GM23338 (cell line): ENCODE measurements around the gene MYOCOS. TPM values are rescaled to one million over a fixed set of nuclear protein-coding genes. Genes with fewer than 3 reads are reported as not detected.

Experiments used
- ATAC-seq: fragments of 200-7000 bp; cut with Tn5 transposase; 3 replicates; pipeline ENCODE4 v1.9.1; 2020
- DNase-seq: peaks from one replicate; pipeline ENCODE4 v3.0.0-alpha.2; 2015; ENCODE audit warnings: low spot score
- H2AFZ ChIP-seq: fragments of 200-600 bp; sonication (generic); 2 replicates; pipeline ENCODE4 v1.8.0; 2016; ENCODE audit warnings: antibody characterized with exemption, mild to moderate bottlenecking, moderate library complexity
- H3F3A ChIP-seq: fragments of 200-600 bp; sonication (generic); replicated peaks from 2 replicates; pipeline ENCODE4 v1.8.0; 2017; ENCODE audit warnings: antibody characterized with exemption, mixed run types, low read depth
- H3K27ac ChIP-seq: fragments of 200-600 bp; sonication (generic); 2 replicates; pipeline ENCODE4 v1.6.1; 2016; ENCODE audit warnings: low read depth
- H3K27me3 ChIP-seq: fragments of 200-600 bp; sonication (generic); 2 replicates; pipeline ENCODE4 v1.8.0; 2016; ENCODE audit warnings: mild to moderate bottlenecking, mixed run types, moderate library complexity; ENCODE audit not compliant: insufficient read depth
- H3K36me3 ChIP-seq: fragments of 200-600 bp; sonication (generic); 2 replicates; pipeline ENCODE4 v1.8.0; 2016; ENCODE audit warnings: mild to moderate bottlenecking; ENCODE audit not compliant: insufficient read depth
- H3K4me1 ChIP-seq: fragments of 200-600 bp; sonication (generic); 2 replicates; pipeline ENCODE4 v1.8.0; 2016; ENCODE audit warnings: mild to moderate bottlenecking, moderate library complexity; ENCODE audit not compliant: insufficient read depth
- H3K4me2 ChIP-seq: fragments of 200-600 bp; sonication (generic); 2 replicates; pipeline ENCODE4 v1.7.1; 2017; ENCODE audit warnings: mixed run types
- H3K4me3 ChIP-seq: fragments of 200-600 bp; sonication (generic); 2 replicates; pipeline ENCODE4 v1.6.1; 2016; ENCODE audit warnings: mixed run types
- H3K79me2 ChIP-seq: fragments of 200-600 bp; sonication (generic); replicated peaks from 2 replicates; pipeline ENCODE4 v1.8.0; 2017; ENCODE audit warnings: mild to moderate bottlenecking; ENCODE audit not compliant: insufficient read depth
- H3K9me2 ChIP-seq: fragments of 200-600 bp; sonication (generic); 2 replicates; pipeline ENCODE4 v1.8.0; 2017; ENCODE audit not compliant: insufficient read depth
- H4K20me1 ChIP-seq: fragments of 200-600 bp; sonication (generic); replicated peaks from 2 replicates; pipeline ENCODE4 v1.8.0; 2017; ENCODE audit warnings: mild to moderate bottlenecking; ENCODE audit not compliant: insufficient read depth
- H3K27ac Mint-ChIP-seq: 2 replicates; pipeline ENCODE4 v1.8.0; 2020; ENCODE audit warnings: inconsistent platforms, mild to moderate bottlenecking, moderate library complexity, mixed read lengths
- H3K27me3 Mint-ChIP-seq: 3 replicates; pipeline ENCODE4 v1.8.0; 2022; ENCODE audit warnings: low read depth, mild to moderate bottlenecking, moderate library complexity, mixed read lengths, inconsistent platforms; ENCODE audit not compliant: insufficient read depth, poor library complexity
- H3K36me3 Mint-ChIP-seq: 3 replicates; pipeline ENCODE4 v1.8.0; 2021; ENCODE audit warnings: low read depth, mild to moderate bottlenecking, inconsistent platforms, moderate library complexity, mixed read lengths
- H3K4me1 Mint-ChIP-seq: 3 replicates; pipeline ENCODE4 v1.8.0; 2020; ENCODE audit warnings: mild to moderate bottlenecking, inconsistent platforms, mixed read lengths
- H3K4me3 Mint-ChIP-seq: 3 replicates; pipeline ENCODE4 v1.8.0; 2021; ENCODE audit warnings: moderate library complexity, mild to moderate bottlenecking, inconsistent platforms, mixed read lengths
- H3K9me3 Mint-ChIP-seq: 3 replicates; pipeline ENCODE4 v1.8.0; 2020; ENCODE audit warnings: moderate library complexity, mild to moderate bottlenecking, inconsistent platforms, mixed read lengths
- CREB1 ChIP-seq: fragments of 250-450 bp; sonication (Bioruptor Pico); IDR thresholded peaks from 2 replicates; pipeline ENCODE4 v1.5.0; 2020; ENCODE audit warnings: low read depth, mild to moderate bottlenecking, moderate library complexity
- CTCF ChIP-seq, 2 experiments: fragments of 200-600 bp in 1 of 2; sonication (generic) in 1 of 2; conservative IDR thresholded peaks; 2 replicates each; pipeline versions ENCODE4 v1.5.1 to v1.6.1; 2016 to 2017; ENCODE audit warnings: antibody characterized with exemption in 2 of 2, low read depth in 2 of 2, mild to moderate bottlenecking in 2 of 2, moderate library complexity in 1 of 2
- ETS1 ChIP-seq: IDR thresholded peaks from 2 replicates; pipeline ENCODE4 v1.6.1; 2016; ENCODE audit warnings: antibody characterized with exemption
- EZH2 ChIP-seq: fragments of 200-600 bp; sonication (generic); IDR thresholded peaks from one replicate; pipeline ENCODE4 v1.8.0; 2017; ENCODE audit warnings: antibody characterized with exemption, mild to moderate bottlenecking, low read depth; ENCODE audit not compliant: unreplicated experiment
- EZH2phosphoT487 ChIP-seq: fragments of 200-600 bp; sonication (generic); IDR thresholded peaks from one replicate; pipeline ENCODE4 v1.8.1; 2018; ENCODE audit warnings: antibody characterized with exemption; ENCODE audit not compliant: unreplicated experiment
- JUNB ChIP-seq: IDR thresholded peaks from one replicate; pipeline ENCODE4 v1.6.1; 2016; ENCODE audit warnings: antibody characterized with exemption; ENCODE audit not compliant: unreplicated experiment
- NANOG ChIP-seq: IDR thresholded peaks from 2 replicates; pipeline ENCODE4 v1.6.1; 2016; ENCODE audit warnings: antibody characterized with exemption, borderline replicate concordance
- POLR2AphosphoS5 ChIP-seq: IDR thresholded peaks from 2 replicates; pipeline ENCODE4 v1.6.1; 2016; ENCODE audit warnings: antibody characterized with exemption, low read depth
- REST ChIP-seq: IDR thresholded peaks from one replicate; pipeline ENCODE4 v1.6.1; 2018; ENCODE audit warnings: antibody characterized with exemption; ENCODE audit not compliant: unreplicated experiment
- STAT1 ChIP-seq: IDR thresholded peaks from one replicate; pipeline ENCODE4 v1.6.1; 2016; ENCODE audit warnings: antibody characterized with exemption; ENCODE audit not compliant: unreplicated experiment
- ZNF114 ChIP-seq: fragments of 250-450 bp; sonication (Bioruptor Pico); IDR thresholded peaks from 2 replicates; pipeline ENCODE4 v1.5.0; 2020; ENCODE audit warnings: mild to moderate bottlenecking, moderate library complexity
- ZNF331 ChIP-seq: fragments of 250-450 bp; sonication (Bioruptor Pico); IDR thresholded peaks from 2 replicates; pipeline ENCODE4 v1.5.0; 2020; ENCODE audit warnings: low read depth, mild to moderate bottlenecking, moderate library complexity
- polyA plus RNA-seq: library from polyadenylated mRNA; unstranded; fragments of >200 nt; fragmentation: Nextera tagmentation; extraction: Ambion mirVana; gene quantifications from 2 replicates; pipeline ENCODE4 v1.2.1, GENCODE V29; 2016
- total RNA-seq: library from RNA; depleted of rRNA; stranded (reverse); fragments of >200 nt; shearing (Covaris generic); gene quantifications from 2 replicates; pipeline ENCODE4 v1.2.3, GENCODE V29; 2014

MYOCOS gene
- total and polyA plus RNA-seq, 2 experiments from 2014 or later, result not detected

- no peak for TF ChIP-seq ETS1
- no peak for TF ChIP-seq STAT1
- TF ChIP-seq EZH2, result no peak
- TF ChIP-seq CREB1 (CRISPR knock-in tag), result no peak
- TF ChIP-seq POLR2AphosphoS5, result no peak
Observed at GRCh38 chr1:171623651-171624331, 1.7 kb downstream of the MYOCOS start (continued).

GRCh38 chr1:171625225-171625624, 3.2 kb downstream of the MYOCOS start:
- ATAC-seq (no peak), DNase-seq (no peak)
- H3K36me3 ChIP-seq, result no peaks in the 10 kb centered on the region
- H3K4me1 ChIP-seq, result peaks cover 18% of the 10 kb centered on the region
- H3K79me2 ChIP-seq, result no peaks in the 10 kb centered on the region
- no peaks in the 10 kb centered on the region for H3F3A ChIP-seq
- no peak overlapping the region for H3K4me2 ChIP-seq
- peaks cover 17% of the 10 kb centered on the region for H3K4me1 Mint-ChIP-seq
- no peak overlapping the region for H2AFZ ChIP-seq
- no peaks in the 10 kb centered on the region for H3K9me3 Mint-ChIP-seq
- no peak overlapping the region for H3K4me3 ChIP-seq
- no peaks in the 10 kb centered on the region for H4K20me1 ChIP-seq
- H3K27ac ChIP-seq, result no peak overlapping the region
- H3K9me2 ChIP-seq, result 0 out of 2 replicates have a peak, but pooled peaks cover 3% of the 10 kb centered on the region
- H3K27me3 Mint-ChIP-seq, result peaks cover 5% of the 10 kb centered on the region
- no peak overlapping the region for H3K27ac Mint-ChIP-seq
- no peaks in the 10 kb centered on the region for H3K36me3 Mint-ChIP-seq
- H3K27me3 ChIP-seq, result no peaks in the 10 kb centered on the region
- no peak overlapping the region for H3K4me3 Mint-ChIP-seq
- TF ChIP-seq CTCF (conservative IDR thresholded peaks at IDR 0.05; ENCODE audit: low read depth in 2 of 2) (no peak), NANOG (no peak), ZNF114 (CRISPR knock-in tag) (no peak), EZH2phosphoT487 (no peak), ZNF331 (CRISPR knock-in tag) (no peak), REST (no peak), STAT1 (no peak), JUNB (no peak), ETS1 (no peak), EZH2 (no peak), CREB1 (CRISPR knock-in tag) (no peak), POLR2AphosphoS5 (no peak)
